Keratinocyte (primary cell): ENCODE data around the gene FLYWCH2.

Experiments
- CTCF ChIP-seq, 3 experiments: IDR thresholded peaks in 1 of 3; conservative IDR thresholded peaks in 1 of 3; optimal IDR thresholded peaks in 1 of 3; 2 replicates in 2 of 3; 3 replicates in 1 of 3; pipeline versions ENCODE3 to v1.5.1; 2011; ENCODE audit warnings: low read length in 3 of 3, mild to moderate bottlenecking in 3 of 3, moderate library complexity in 2 of 3, control low read depth in 1 of 3, inconsistent platforms in 1 of 3; ENCODE audit not compliant: insufficient read depth in 2 of 3; ENCODE audit errors: extremely low read depth in 1 of 3
- EZH2 ChIP-seq: IDR thresholded peaks from one replicate; pipeline ENCODE4 v1.6.1; 2012; ENCODE audit warnings: inconsistent platforms, mild to moderate bottlenecking, low read length, moderate library complexity

GRCh38 chr16:2895813-2896212 is 12.8 kb downstream of the FLYWCH2 start:
- no peak for TF ChIP-seq CTCF (optimal IDR thresholded peaks at IDR 0.05 in 1 of 3, IDR thresholded peaks at IDR 0.05 in 1 of 3, conservative IDR thresholded peaks at IDR 0.05 in 1 of 3; ENCODE audit: extremely low read depth in 1 of 3, insufficient read depth in 2 of 3, low read length in 3 of 3)
- TF ChIP-seq EZH2, result no peak
